Upper lobe of left lung (tissue), 6 donors: ENCODE data around the gene PAGR1. TPM values are rescaled to one million over a fixed set of nuclear protein-coding genes. Genes with fewer than 3 reads are reported as not detected.
"Not testable (repeated sequence)": the region's sequence is repeated elsewhere in the genome, so short reads cannot be mapped to it uniquely, and the experiment has no call there.

Experiments
- ATAC-seq, 2 donors: fragments of 200-7000 bp; cut with Tn5 transposase; one replicate each; pipeline ENCODE4 v1.9.1; 2022; ENCODE audit warnings: mild to moderate bottlenecking in 2 of 2, moderate library complexity in 2 of 2; ENCODE audit not compliant: low FRiP score in 2 of 2
- DNase-seq, 2 donors: peaks; one replicate each; pipeline ENCODE4 v3.0.0-alpha.2; 2019 to 2020
- H3K27ac ChIP-seq, 4 donors: fragments of 200-600 bp; sonication (generic); one replicate each; pipeline ENCODE4 v1.5.1; 2016 to 2019
- H3K27me3 ChIP-seq, 4 donors: fragments of 200-600 bp; sonication (generic); one replicate each; pipeline ENCODE4 v1.5.1; 2017 to 2019
- H3K36me3 ChIP-seq, 4 donors: fragments of 200-600 bp; sonication (generic); one replicate each; pipeline ENCODE4 v1.5.1; 2016 to 2019
- H3K4me1 ChIP-seq, 4 donors: fragments of 200-600 bp; sonication (generic); one replicate each; pipeline ENCODE4 v1.5.1; 2018 to 2019
- H3K4me3 ChIP-seq, 4 donors: fragments of 200-600 bp; sonication (generic); one replicate each; pipeline ENCODE4 v1.5.1; 2017 to 2019; ENCODE audit warnings: mild to moderate bottlenecking in 2 of 4, moderate library complexity in 1 of 4
- H3K9me3 ChIP-seq, 4 donors: fragments of 200-600 bp; sonication (generic); one replicate each; pipeline ENCODE4 v1.5.1; 2018 to 2019
- CTCF ChIP-seq, 6 experiments: fragments of 450-650 bp in 4 of 6; fragments of 200-600 bp in 2 of 6; sonication (generic) in 2 of 6; IDR thresholded peaks; one replicate each; pipeline ENCODE4 v1.5.1; 2016 to 2019; ENCODE audit warnings: antibody characterized with exemption in 6 of 6
- EP300 ChIP-seq, 4 donors: sonication (generic); formaldehyde crosslinking; IDR thresholded peaks; one replicate each; pipeline ENCODE4 v1.5.1; 2017; ENCODE audit warnings: antibody characterized with exemption in 4 of 4, control low read depth in 2 of 4
- POLR2A ChIP-seq, 4 donors: fragments of 450-650 bp; IDR thresholded peaks; one replicate each; pipeline ENCODE4 v1.5.1; 2016 to 2017; ENCODE audit warnings: antibody characterized with exemption in 4 of 4, mild to moderate bottlenecking in 2 of 4
- POLR2AphosphoS5 ChIP-seq, 2 donors: sonication (generic); formaldehyde crosslinking; IDR thresholded peaks; one replicate each; pipeline ENCODE4 v1.5.1; 2017; ENCODE audit warnings: antibody characterized with exemption in 2 of 2
- WGBS, 2 donors: methylation state at CpG; one replicate each; pipeline ENCODE4 v1.1.5; 2017 to 2018; 5-methylcytosine and 5-hydroxymethylcytosine counted together
- total RNA-seq, 6 donors: library from RNA; depleted of rRNA in 4 of 6; stranded (reverse); fragments of >200 nt in 4 of 6; gene quantifications; one replicate each; pipeline versions ENCODE4 v1.1.0 to v1.2.1, GENCODE V29; 2016 to 2021
- donor health status: DM: no; HTN: no; CAD: no; lungs with moderate emphysema.
- donor health status: DM: no; HTN: yes; CAD: no; lungs with severe emphysema.

The PAGR1 gene
- total RNA-seq, 6 donors from 2014 or later, result 22.6 to 49.5 (median 34.6) TPM

GRCh38 chr16:29825145-29826044 lies 9.4 kb downstream of the PAGR1 start:
- TF ChIP-seq POLR2AphosphoS5 (IDR thresholded peaks at IDR 0.05) (peak in 1 of 2 donors; percentile 18), POLR2A (IDR thresholded peaks at IDR 0.05) (no peak)
- DNase-seq, result no peak
- Histone ChIP-seq H3K27me3 (no peaks in the 10 kb centered on the region), H3K36me3 (peaks cover 0 to 13% (median 2%) of the 10 kb centered on the region in 4 donors), H3K4me3 (peak overlapping the region in 2 of 4 donors; percentile 4 to 10), H3K9me3 (no peaks in the 10 kb centered on the region), H3K27ac (peak overlapping the region; percentile 60 to 93 (median 88)), H3K4me1 (peaks cover 54 to 94% (median 81%) of the 10 kb centered on the region in 4 donors)
- ATAC-seq, result peak in 1 of 2 donors; percentile 83
- 61 to 65% methylated on average over 6 to 10 of the region's 10 CpGs for WGBS, 2 donors

- Histone ChIP-seq H3K4me3 (no peak overlapping the region), H3K36me3 (peaks cover 0 to 22% (median 12%) of the 10 kb centered on the region in 4 donors), H3K9me3 (no peaks in the 10 kb centered on the region), H3K4me1 (peaks cover 49 to 86% (median 79%) of the 10 kb centered on the region in 4 donors), H3K27me3 (no peaks in the 10 kb centered on the region), H3K27ac (peak overlapping the region in 3 of 4 donors; percentile 83 to 93 (median 93))
- ATAC-seq (no peak), DNase-seq (no peak)
- 90% methylated on average over 7 to 8 of the region's 8 CpGs for WGBS, 2 donors
- TF ChIP-seq POLR2AphosphoS5 (IDR thresholded peaks at IDR 0.05) (no peak), POLR2A (IDR thresholded peaks at IDR 0.05) (no peak), CTCF (IDR thresholded peaks at IDR 0.05) (no peak), EP300 (IDR thresholded peaks at IDR 0.05) (no peak)
Measured at GRCh38 chr16:29826342-29826695, 10.4 kb downstream of the PAGR1 start.

GRCh38 chr16:29830774-29831173 lies 14.8 kb downstream of the PAGR1 start:
- Histone ChIP-seq H3K4me3 (no peak overlapping the region), H3K27me3 (no peaks in the 10 kb centered on the region), H3K36me3 (peaks cover 19 to 64% (median 51%) of the 10 kb centered on the region in 4 donors), H3K9me3 (no peaks in the 10 kb centered on the region), H3K4me1 (peaks cover 5 to 43% (median 35%) of the 10 kb centered on the region in 4 donors), H3K27ac (no peak overlapping the region)
- no peak for TF ChIP-seq CTCF (IDR thresholded peaks at IDR 0.05)
- TF ChIP-seq EP300 (IDR thresholded peaks at IDR 0.05), result no peak
- TF ChIP-seq POLR2A (IDR thresholded peaks at IDR 0.05), result no peak
- no peak for TF ChIP-seq POLR2AphosphoS5 (IDR thresholded peaks at IDR 0.05)
- WGBS, 2 donors, result 95 to 96% methylated on average over 11 of the region's 11 CpGs
- no peak for DNase-seq
- ATAC-seq, result no peak

- ATAC-seq, result no peak
- no peak for DNase-seq
- Histone ChIP-seq H3K9me3 (no peaks in the 10 kb centered on the region), H3K27me3 (no peaks in the 10 kb centered on the region), H3K4me3 (no peak overlapping the region), H3K36me3 (peaks cover 25 to 70% (median 57%) of the 10 kb centered on the region in 4 donors), H3K4me1 (peaks cover 0 to 36% (median 29%) of the 10 kb centered on the region in 4 donors), H3K27ac (no peak overlapping the region)
- no peak for TF ChIP-seq POLR2AphosphoS5 (IDR thresholded peaks at IDR 0.05)
- no peak for TF ChIP-seq CTCF (IDR thresholded peaks at IDR 0.05)
- no peak for TF ChIP-seq EP300 (IDR thresholded peaks at IDR 0.05)
- TF ChIP-seq POLR2A (IDR thresholded peaks at IDR 0.05), result no peak
- 76 to 93% methylated on average over 2 of the region's 2 CpGs for WGBS, 2 donors
Measured at GRCh38 chr16:29831490-29831889, 15.5 kb downstream of the PAGR1 start.

GRCh38 chr16:29833219-29833618 lies 17.3 kb downstream of the PAGR1 start:
- not testable (repeated sequence) for ATAC-seq, H3K27ac ChIP-seq, DNase-seq, H3K9me3 ChIP-seq, H3K4me3 ChIP-seq, H3K27me3 ChIP-seq
- H3K36me3 ChIP-seq, result peaks cover 29 to 87% (median 74%) of the 10 kb centered on the region in 4 donors
- peaks cover 0 to 20% (median 18%) of the 10 kb centered on the region in 4 donors for H3K4me1 ChIP-seq
- WGBS, 2 donors, result 94 to 97% methylated on average over 3 to 4 of the region's 4 CpGs
